Stimulated activated CD8-positive, alpha-beta memory T cell treated with anti-CD3 and anti-CD28 coated beads, Interleukin-15, amount 100 ng/mL, for 48 hours (primary cell): ENCODE data around the gene HBG1.

Source experiments
- DNase-seq, 2 donors: peaks; one replicate each; pipeline ENCODE4 v3.0.0-alpha.2; 2020; ENCODE audit warnings: low read depth in 2 of 2

The HBG1 gene

GRCh38 chr11:5227681-5228080, 22.0 kb downstream of the HBG1 start:
- no peak for DNase-seq

GRCh38 chr11:5226732-5227310, 22.8 kb downstream of the HBG1 start, which contains the start of gene HBB:
TSS of gene HBB (minus strand) at chr11:5227071. CDS start at chr11:5227021, 50 bp downstream.
- no peak for DNase-seq

GRCh38 chr11:5225480-5225871, 24.2 kb downstream of the HBG1 start:
- no peak for DNase-seq

GRCh38 chr11:5224538-5225479, 24.8 kb downstream of the HBG1 start:
- DNase-seq = no peak

GRCh38 chr11:5223686-5224085, 26.0 kb downstream of the HBG1 start:
- no peak for DNase-seq

GRCh38 chr11:5223146-5223545, 26.5 kb downstream of the HBG1 start:
- no peak for DNase-seq

- no peak for DNase-seq
Observed at GRCh38 chr11:5210376-5210885, 39.2 kb downstream of the HBG1 start.

GRCh38 chr11:5204787-5205186, 44.9 kb downstream of the HBG1 start:
- DNase-seq = no peak

GRCh38 chr11:5203366-5203765, 46.3 kb downstream of the HBG1 start:
- DNase-seq = no peak

- DNase-seq = no peak
Observed at GRCh38 chr11:5200582-5200981, 49.1 kb downstream of the HBG1 start, which contains the start of gene OR51V1. TSS of gene OR51V1 (minus strand) at chr11:5200682. CDS start at chr11:5200682, 0 bp downstream.

GRCh38 chr11:5198285-5198684, 51.4 kb downstream of the HBG1 start:
- no peak for DNase-seq
